GM18505 (cell line): ENCODE results near the gene ERFL.
"Not testable (repeated sequence)": the region's sequence is repeated elsewhere in the genome, so short reads cannot be mapped to it uniquely, and the experiment has no call there.

Experiments used
- ATAC-seq: cut with Tn5 transposase; IDR thresholded peaks from one replicate; pipeline ENCODE4 v1.9.1; 2021; ENCODE audit not compliant: unreplicated experiment
- POLR2A ChIP-seq: IDR thresholded peaks from 4 replicates; pipeline ENCODE4 v1.6.1; 2011; ENCODE audit warnings: borderline replicate concordance; ENCODE audit not compliant: insufficient read depth, insufficient read length; ENCODE audit errors: extremely low read depth

The ERFL gene

GRCh38 chr19:41876847-41877832 is 51.1 kb downstream of the ERFL start, which contains the start of gene CD79A:
Gene CD79A (plus strand): TSS chr19:41877279. CDS start chr19:41877305, 26 bp downstream.
- peak; percentile 62 for TF ChIP-seq POLR2A
- ATAC-seq = peak; percentile 57

- not testable (repeated sequence) for ATAC-seq
These were observed 52.3 kb downstream of the ERFL start for GRCh38 chr19:41875973-41876372.

- no peak for ATAC-seq
These were observed 55.2 kb downstream of the ERFL start for GRCh38 chr19:41872775-41873647.

GRCh38 chr19:41872384-41872774 is 55.9 kb downstream of the ERFL start:
- no peak for ATAC-seq
- TF ChIP-seq POLR2A = no peak

More at GRCh38 chr19:41872775-41873647, 55.2 kb downstream of the ERFL start:
- TF ChIP-seq POLR2A = no peak

GRCh38 chr19:41871573-41872383 is 56.5 kb downstream of the ERFL start:
- TF ChIP-seq POLR2A = no peak
- peak; percentile 42 for ATAC-seq

GRCh38 chr19:41870401-41870873 is 57.8 kb downstream of the ERFL start:
- TF ChIP-seq POLR2A = no peak
- no peak for ATAC-seq

GRCh38 chr19:41869374-41869955 is 58.8 kb downstream of the ERFL start:
- TF ChIP-seq POLR2A = no peak
- ATAC-seq = no peak

- no peak for ATAC-seq
- no peak for TF ChIP-seq POLR2A
These were observed 59.3 kb downstream of the ERFL start for GRCh38 chr19:41868989-41869300.

- TF ChIP-seq POLR2A = peak; percentile 35
- no peak for ATAC-seq
These were observed 59.9 kb downstream of the ERFL start for GRCh38 chr19:41868120-41868988.

GRCh38 chr19:41866284-41866683 is 62.0 kb downstream of the ERFL start:
- TF ChIP-seq POLR2A = peak; percentile 32
- ATAC-seq = no peak

GRCh38 chr19:41864374-41864773 is 63.9 kb downstream of the ERFL start:
- ATAC-seq = no peak
- no peak for TF ChIP-seq POLR2A
